Measurements from ENCODE around the gene GSN.

Gene GSN

DNA sequence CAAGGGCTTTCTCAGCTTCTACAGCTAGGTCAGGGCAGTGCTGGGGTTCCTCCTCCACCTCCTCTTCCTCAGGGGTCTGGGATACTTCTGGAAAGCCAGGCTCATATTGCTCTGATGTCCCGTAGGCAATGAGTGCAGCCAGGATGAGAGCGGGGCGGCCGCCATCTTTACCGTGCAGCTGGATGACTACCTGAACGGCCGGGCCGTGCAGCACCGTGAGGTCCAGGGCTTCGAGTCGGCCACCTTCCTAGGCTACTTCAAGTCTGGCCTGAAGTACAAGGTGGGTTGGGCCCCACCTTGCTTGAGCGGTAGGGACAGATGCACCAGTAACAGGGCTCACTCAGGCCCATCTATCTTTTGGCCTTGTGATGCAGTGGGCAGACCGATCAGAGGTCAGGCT lies 34.8 kb downstream of the GSN start:
- peaks cover 9% of the 10 kb centered on the region in 2 donors for H3K4me1 Mint-ChIP-seq (ENCODE audit: low read depth in 2 of 2)
- DNase-seq: no peak
- H3K9me3 Mint-ChIP-seq: no peaks in the 10 kb centered on the region
- peaks cover 5% of the 10 kb centered on the region for H3K36me3 Mint-ChIP-seq (ENCODE audit: insufficient read depth)
- peaks cover 29 to 30% of the 10 kb centered on the region in 2 donors for H3K27me3 Mint-ChIP-seq
- no peak overlapping the region for H3K27ac Mint-ChIP-seq
- no peak for ATAC-seq (replicated peaks)
- no peak overlapping the region for H3K4me3 Mint-ChIP-seq

DNA sequence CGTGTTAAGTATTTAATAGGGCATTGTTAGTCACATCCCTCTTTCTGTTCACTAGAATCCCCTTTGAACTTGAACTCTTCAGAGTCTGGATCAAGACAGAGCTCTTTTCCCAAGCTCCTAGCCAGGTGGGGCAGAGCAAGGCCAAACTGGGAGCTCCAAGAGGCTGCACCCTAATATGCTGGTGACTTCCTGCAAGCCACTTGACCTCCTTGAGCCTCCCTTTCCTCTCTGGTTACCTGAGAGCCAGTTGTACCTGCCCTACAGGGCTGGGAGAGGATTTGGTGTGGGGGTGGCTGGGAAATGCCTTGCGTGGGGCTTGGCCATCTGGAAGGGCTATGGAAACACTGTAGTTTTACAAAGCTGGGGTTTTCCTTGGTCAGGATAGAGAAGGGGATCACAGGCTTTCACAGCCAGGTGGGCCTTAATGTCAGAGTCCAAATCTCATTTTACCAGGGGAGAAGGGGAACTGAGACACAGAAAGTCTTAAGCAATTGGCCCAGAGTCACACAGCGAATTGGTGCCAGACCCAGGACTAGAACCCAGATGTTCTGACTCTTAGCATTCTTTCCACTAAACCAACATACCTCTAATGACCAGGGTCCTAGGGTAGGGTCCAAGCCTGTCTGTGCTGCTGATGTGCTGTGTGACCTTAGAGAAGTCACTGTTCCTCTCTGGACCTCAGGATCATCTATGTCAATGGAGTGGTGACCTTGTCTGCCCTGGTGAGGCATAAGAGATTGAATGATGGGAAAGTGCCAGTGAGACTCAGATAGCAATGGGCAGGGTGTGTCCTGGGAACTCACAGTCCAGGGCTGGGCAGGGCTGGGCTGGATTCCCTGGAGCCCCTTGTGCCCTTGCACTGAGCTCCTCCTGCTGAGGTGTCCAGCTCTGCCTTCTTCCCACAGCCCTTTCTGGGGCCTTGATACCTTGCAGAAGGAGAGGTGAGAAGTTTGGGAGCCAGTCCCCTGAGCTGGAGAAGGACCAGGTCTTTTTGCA lies 35.8 kb downstream of the GSN start:
- Mint-ChIP-seq H3K4me3 (no peak overlapping the region), H3K27ac (no peak overlapping the region), H3K27me3 (peaks cover 19 to 20% of the 10 kb centered on the region in 2 donors), H3K36me3 (ENCODE audit: insufficient read depth) (peaks cover 5% of the 10 kb centered on the region), H3K9me3 (no peaks in the 10 kb centered on the region), H3K4me1 (ENCODE audit: low read depth in 2 of 2) (peaks cover 6 to 8% of the 10 kb centered on the region in 2 donors)
- DNase-seq: no peak
- ATAC-seq (replicated peaks): no peak

DNA sequence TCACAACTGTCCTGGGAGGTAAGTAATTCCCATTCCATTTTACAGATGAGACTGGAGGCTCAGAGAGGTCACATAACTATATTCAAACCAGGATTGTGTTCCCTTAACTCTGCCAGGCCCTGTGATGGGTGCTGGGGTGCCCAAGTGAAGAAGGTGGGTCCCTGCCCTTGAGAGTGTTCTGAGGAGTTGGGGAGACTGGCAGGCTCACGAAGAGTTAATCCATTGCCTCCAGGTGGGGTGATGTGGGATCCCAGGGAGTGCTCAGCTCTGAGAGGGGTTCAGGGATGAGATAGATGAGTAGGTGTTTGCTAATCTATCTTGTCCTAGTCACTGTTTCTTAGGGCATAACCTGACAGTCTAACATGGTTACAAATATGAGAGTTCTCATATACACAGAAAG lies 36.7 kb downstream of the GSN start:
- no peak overlapping the region for H3K27ac Mint-ChIP-seq
- H3K27me3 Mint-ChIP-seq: peaks cover 12 to 14% of the 10 kb centered on the region in 2 donors
- DNase-seq (no peak), ATAC-seq (replicated peaks) (no peak)
- peaks cover 5% of the 10 kb centered on the region for H3K36me3 Mint-ChIP-seq (ENCODE audit: insufficient read depth)
- no peaks in the 10 kb centered on the region for H3K9me3 Mint-ChIP-seq
- H3K4me3 Mint-ChIP-seq: no peak overlapping the region
- peaks cover 4 to 5% of the 10 kb centered on the region in 2 donors for H3K4me1 Mint-ChIP-seq (ENCODE audit: low read depth in 2 of 2)

DNA sequence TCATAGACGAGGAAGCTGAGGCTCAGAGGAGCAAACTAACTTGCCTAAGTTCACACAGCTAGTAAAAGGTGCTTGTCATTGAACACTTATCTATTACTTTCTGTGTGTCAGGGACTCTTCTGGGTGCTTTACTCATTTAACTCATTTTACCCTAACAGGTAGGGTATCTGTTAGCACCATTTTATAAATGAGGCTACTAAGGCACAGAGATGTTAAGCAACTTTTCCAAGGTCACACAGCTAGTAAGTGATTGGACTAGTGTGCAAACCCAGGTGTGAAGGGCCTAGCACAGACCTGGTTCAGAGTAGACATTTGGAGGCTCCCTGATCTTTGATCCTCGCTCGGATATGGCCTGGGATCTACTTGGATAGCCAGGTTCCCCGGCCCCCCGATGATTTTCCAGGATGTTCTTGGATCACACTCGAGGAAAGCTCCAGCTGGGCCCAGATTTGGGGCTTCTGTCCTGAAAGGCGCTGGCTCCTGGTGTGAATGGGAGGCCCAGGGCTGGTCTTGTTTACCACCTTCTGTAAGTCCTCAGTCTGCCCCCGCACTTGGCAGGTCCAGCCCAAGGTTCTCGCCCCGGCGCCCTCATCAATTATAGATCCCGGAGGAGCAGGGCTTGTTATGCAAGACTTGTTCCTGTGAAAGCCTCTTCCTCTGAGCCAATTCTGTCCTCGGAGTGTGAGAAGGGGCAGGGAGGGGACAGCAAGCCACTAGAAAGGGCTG lies 37.5 kb downstream of the GSN start:
- Mint-ChIP-seq H3K4me1 (ENCODE audit: low read depth in 2 of 2) (no peaks in the 10 kb centered on the region), H3K9me3 (no peaks in the 10 kb centered on the region), H3K27me3 (peaks cover 5 to 6% of the 10 kb centered on the region in 2 donors), H3K4me3 (no peak overlapping the region), H3K27ac (no peak overlapping the region), H3K36me3 (ENCODE audit: insufficient read depth) (peaks cover 5% of the 10 kb centered on the region)
- no peak for ATAC-seq (replicated peaks)
- DNase-seq: no peak

DNA sequence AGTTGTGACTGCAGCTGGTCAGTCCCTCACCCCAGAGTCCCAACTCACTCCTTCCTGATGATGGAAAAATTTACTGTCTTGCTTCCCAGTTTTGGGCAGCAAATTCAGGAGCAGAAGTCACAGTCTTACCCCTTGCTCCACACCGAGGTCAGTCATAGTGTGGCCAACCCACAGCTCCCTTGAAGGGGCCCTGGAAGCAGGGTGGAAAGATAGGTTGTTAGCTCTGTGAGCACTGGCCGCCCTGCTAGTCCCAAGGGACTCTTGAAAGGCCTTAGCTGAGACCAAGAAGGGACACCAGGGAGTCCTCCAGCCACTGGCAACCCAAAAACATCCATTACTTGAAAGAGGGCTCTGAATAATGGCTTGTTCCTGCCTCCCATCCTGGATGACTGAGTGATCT lies 40.0 kb downstream of the GSN start:
- no peak for ATAC-seq (replicated peaks)
- Mint-ChIP-seq H3K27ac (no peak overlapping the region), H3K4me3 (no peak overlapping the region)

DNA sequence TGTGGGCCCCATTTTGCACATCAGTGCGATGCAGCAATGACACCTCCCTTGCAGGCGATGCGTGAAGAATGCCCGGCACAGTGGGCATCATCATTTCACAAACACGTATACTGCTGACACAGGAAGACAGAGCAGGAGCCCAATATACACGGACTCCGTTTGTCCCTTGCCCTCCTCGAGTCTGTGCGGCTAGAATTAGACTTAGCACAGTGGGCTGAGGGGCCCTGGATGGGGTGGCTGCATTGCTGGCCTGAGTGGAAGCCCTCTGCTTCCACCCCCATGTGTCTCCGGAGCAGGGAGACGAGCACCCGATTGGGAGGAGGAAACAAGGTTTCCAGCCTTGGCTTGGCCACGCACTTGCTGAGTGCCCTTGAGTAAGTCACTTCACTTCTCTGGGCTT lies 40.8 kb downstream of the GSN start:
- DNase-seq (no peak), ATAC-seq (replicated peaks) (no peak)
- no peaks in the 10 kb centered on the region for H3K9me3 Mint-ChIP-seq
- no peaks in the 10 kb centered on the region for H3K27me3 Mint-ChIP-seq
- no peaks in the 10 kb centered on the region for H3K36me3 Mint-ChIP-seq (ENCODE audit: insufficient read depth)
- H3K4me1 Mint-ChIP-seq (ENCODE audit: low read depth in 2 of 2): no peaks in the 10 kb centered on the region
- no peak overlapping the region for H3K27ac Mint-ChIP-seq
- no peak overlapping the region for H3K4me3 Mint-ChIP-seq

More for the DNA sequence above, 40.0 kb downstream of the GSN start:
- Mint-ChIP-seq H3K4me1 (ENCODE audit: low read depth in 2 of 2) (no peaks in the 10 kb centered on the region), H3K27me3 (no peaks in the 10 kb centered on the region), H3K36me3 (ENCODE audit: insufficient read depth) (no peaks in the 10 kb centered on the region), H3K9me3 (no peaks in the 10 kb centered on the region)
- no peak for DNase-seq

DNA sequence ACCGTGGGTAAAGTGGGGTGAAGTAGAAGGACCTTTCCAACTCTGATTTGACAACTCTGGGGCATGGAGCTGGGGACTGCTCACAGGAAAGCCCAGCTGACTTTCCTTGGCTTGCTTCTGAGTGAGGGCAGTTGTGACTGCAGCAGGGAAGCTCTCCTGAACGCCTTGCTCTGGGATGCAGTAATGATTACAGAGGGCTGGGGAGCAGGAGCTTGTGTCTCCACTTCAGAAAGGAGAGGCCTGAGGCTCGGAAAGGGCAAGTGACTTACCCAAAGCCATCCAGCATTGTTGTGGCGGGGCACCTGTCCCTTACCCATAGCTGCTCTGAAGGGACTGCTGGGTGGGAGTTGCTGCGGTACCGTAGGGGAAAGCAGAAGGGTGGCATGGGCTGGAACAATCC lies 41.2 kb downstream of the GSN start:
- H3K27me3 Mint-ChIP-seq: no peaks in the 10 kb centered on the region

DNA sequence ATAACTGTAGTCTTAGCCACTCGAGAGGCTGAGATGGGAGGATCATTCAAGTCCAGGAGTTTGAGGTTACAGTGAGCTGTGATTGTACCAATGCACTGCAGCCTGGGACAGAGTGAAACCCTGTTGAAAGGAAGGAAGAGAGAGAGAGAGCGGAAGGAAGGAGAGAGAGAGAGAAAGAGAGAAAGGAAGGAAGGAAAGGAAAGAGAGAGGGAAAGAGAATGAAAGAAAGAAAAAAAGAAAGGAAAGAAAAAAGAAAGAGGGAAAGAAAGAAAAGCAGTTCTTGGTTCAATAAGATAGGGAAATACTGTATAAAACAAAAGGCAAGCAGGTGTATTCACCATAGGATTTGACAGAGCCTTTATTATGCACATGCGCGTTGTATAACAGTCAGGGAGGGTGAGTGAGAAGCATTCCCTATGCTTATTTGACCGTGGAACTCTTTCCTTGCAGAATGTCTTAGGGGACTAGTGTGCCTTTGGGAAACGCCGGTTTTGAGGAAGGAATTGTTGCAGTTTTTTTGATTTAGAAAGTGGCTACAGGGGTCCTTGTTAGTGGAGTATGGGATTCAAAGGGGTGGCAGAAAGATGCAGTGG lies 42.0 kb downstream of the GSN start:
- Mint-ChIP-seq H3K4me3 (no peak overlapping the region), H3K4me1 (ENCODE audit: low read depth in 2 of 2) (no peaks in the 10 kb centered on the region), H3K27ac (peak overlapping the region in 1 of 2 donors; percentile 26), H3K27me3 (no peaks in the 10 kb centered on the region), H3K36me3 (ENCODE audit: insufficient read depth) (no peaks in the 10 kb centered on the region), H3K9me3 (no peaks in the 10 kb centered on the region)
- no peak for DNase-seq
- no peak for ATAC-seq (replicated peaks)

More for the DNA sequence above, 41.2 kb downstream of the GSN start:
- H3K9me3 Mint-ChIP-seq: no peaks in the 10 kb centered on the region
- H3K27ac Mint-ChIP-seq: peak overlapping the region in 1 of 2 donors; percentile 26
- ATAC-seq (replicated peaks): no peak
- DNase-seq: no peak
- no peak overlapping the region for H3K4me3 Mint-ChIP-seq
- no peaks in the 10 kb centered on the region for H3K36me3 Mint-ChIP-seq (ENCODE audit: insufficient read depth)
- no peaks in the 10 kb centered on the region for H3K4me1 Mint-ChIP-seq (ENCODE audit: low read depth in 2 of 2)

DNA sequence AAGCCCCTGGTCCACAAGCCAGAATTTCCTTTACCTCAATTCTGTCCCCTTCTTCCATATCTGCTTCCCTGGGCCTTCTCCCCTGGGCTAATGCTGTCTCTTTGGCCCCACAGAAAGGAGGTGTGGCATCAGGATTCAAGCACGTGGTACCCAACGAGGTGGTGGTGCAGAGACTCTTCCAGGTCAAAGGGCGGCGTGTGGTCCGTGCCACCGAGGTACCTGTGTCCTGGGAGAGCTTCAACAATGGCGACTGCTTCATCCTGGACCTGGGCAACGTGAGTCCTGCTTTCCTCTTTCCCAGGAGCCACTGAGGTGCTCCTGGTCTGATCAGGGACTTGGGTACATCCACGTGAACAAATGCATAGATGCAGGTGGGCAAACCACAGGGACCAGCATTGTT lies 42.6 kb downstream of the GSN start:
- Mint-ChIP-seq H3K9me3 (no peaks in the 10 kb centered on the region), H3K36me3 (ENCODE audit: insufficient read depth) (no peaks in the 10 kb centered on the region), H3K27me3 (no peaks in the 10 kb centered on the region), H3K4me3 (no peak overlapping the region), H3K4me1 (ENCODE audit: low read depth in 2 of 2) (no peaks in the 10 kb centered on the region), H3K27ac (no peak overlapping the region)
- ATAC-seq (replicated peaks): no peak
- no peak for DNase-seq

DNA sequence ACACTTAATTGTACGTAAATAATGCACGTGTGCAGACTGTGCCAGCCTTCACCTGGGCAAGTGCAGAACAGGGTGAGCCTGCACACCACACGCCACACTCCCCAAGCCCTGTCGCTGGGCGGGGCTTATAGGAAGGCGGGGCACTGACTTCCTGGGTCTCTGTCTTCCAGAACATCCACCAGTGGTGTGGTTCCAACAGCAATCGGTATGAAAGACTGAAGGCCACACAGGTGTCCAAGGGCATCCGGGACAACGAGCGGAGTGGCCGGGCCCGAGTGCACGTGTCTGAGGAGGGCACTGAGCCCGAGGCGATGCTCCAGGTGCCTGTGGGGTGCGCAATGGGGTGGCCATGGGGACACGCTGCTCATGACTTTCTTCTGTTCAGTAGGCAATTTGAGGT lies 44.2 kb downstream of the GSN start:
- H3K27ac Mint-ChIP-seq: no peak overlapping the region
- no peaks in the 10 kb centered on the region for H3K4me1 Mint-ChIP-seq (ENCODE audit: low read depth in 2 of 2)
- H3K36me3 Mint-ChIP-seq (ENCODE audit: insufficient read depth): peaks cover 4% of the 10 kb centered on the region
- no peaks in the 10 kb centered on the region for H3K9me3 Mint-ChIP-seq
- H3K27me3 Mint-ChIP-seq: no peaks in the 10 kb centered on the region
- no peak overlapping the region for H3K4me3 Mint-ChIP-seq
- DNase-seq (no peak), ATAC-seq (replicated peaks) (no peak)

DNA sequence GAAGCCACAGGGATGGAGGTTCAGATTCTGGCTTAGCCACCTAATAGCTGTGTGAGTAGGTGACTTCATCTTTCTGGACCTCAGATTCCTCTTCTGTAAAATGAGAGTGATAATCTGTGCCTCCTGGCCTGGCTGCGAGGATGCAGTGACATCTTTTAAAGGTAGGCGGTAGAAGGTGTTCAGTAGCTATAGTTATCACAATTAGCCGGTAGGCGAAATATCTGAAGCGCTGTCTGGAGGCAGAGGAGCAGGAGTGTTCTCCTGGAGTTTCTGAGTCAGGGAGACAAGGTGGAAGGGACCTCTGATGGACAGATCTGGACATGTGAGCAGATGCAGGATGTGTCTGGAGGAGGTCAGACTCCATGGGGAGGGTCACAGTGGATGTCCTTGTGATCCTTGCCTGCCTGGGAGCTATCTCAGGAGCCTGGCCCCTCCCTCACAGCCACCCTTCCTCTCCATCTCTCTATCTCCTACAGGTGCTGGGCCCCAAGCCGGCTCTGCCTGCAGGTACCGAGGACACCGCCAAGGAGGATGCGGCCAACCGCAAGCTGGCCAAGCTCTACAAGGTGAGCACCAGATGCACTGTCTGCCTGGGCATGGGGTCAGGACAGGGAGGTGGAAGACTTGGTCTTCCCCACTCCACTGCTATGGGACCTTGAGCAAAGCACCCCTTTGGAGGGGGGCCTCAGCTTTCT lies 45.6 kb downstream of the GSN start:
- H3K4me3 Mint-ChIP-seq: no peak overlapping the region
- no peak overlapping the region for H3K27ac Mint-ChIP-seq
- H3K9me3 Mint-ChIP-seq: no peaks in the 10 kb centered on the region
- no peaks in the 10 kb centered on the region for H3K27me3 Mint-ChIP-seq
- H3K36me3 Mint-ChIP-seq (ENCODE audit: insufficient read depth): peaks cover 5% of the 10 kb centered on the region
- ATAC-seq (replicated peaks) (no peak), DNase-seq (no peak)
- H3K4me1 Mint-ChIP-seq (ENCODE audit: low read depth in 2 of 2): no peaks in the 10 kb centered on the region

DNA sequence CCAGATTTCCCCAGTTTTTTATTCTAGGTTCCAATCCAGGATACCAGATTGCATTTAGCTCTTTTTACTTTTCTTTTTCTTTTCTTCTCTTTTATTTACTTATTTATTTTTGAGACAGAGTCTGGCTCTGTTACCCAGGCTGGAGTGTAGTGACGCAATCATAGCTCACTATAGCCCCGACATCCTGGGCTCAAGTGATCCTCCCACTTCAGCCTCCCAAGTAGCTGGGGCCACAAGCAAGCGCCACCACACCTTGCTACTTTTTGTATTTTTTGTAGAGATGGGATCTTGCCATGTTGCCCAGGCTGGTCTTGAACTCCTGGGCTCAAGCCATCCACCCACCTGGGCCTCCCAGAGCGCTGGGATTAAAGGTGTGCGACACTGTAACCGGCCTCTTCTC lies 48.4 kb downstream of the GSN start:
- no peak for ATAC-seq (replicated peaks)
- no peak overlapping the region for H3K4me3 Mint-ChIP-seq
- no peak for DNase-seq
- peaks cover 12% of the 10 kb centered on the region in 2 donors for H3K4me1 Mint-ChIP-seq (ENCODE audit: low read depth in 2 of 2)
- H3K27ac Mint-ChIP-seq: no peak overlapping the region
- no peaks in the 10 kb centered on the region for H3K27me3 Mint-ChIP-seq
- peaks cover 9% of the 10 kb centered on the region for H3K36me3 Mint-ChIP-seq (ENCODE audit: insufficient read depth)
- no peaks in the 10 kb centered on the region for H3K9me3 Mint-ChIP-seq

DNA sequence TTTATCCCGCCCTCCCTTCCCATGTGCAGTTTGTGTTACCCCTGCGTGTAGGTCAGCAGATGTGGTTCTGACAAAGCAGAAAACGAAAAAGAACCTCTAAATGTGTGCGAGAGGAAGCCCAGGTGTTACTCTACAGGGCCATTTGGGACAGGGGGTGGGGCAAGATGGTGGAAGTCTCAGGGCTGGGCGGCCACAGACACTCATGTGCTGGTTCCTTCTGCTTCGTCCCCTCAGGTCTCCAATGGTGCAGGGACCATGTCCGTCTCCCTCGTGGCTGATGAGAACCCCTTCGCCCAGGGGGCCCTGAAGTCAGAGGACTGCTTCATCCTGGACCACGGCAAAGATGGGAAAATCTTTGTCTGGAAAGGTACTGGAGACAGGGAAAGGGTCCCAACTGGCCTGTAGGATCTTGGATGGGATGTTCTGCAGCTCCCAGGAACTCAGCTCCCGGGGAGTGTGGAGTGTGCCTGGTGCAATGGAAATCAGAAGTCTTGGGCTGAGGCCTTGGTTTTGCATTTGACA lies 49.0 kb downstream of the GSN start:
- peaks cover 12 to 14% of the 10 kb centered on the region in 2 donors for H3K4me1 Mint-ChIP-seq (ENCODE audit: low read depth in 2 of 2)
- no peak overlapping the region for H3K27ac Mint-ChIP-seq
- no peaks in the 10 kb centered on the region for H3K27me3 Mint-ChIP-seq
- H3K9me3 Mint-ChIP-seq: no peaks in the 10 kb centered on the region
- H3K36me3 Mint-ChIP-seq (ENCODE audit: insufficient read depth): peaks cover 9% of the 10 kb centered on the region
- DNase-seq (no peak), ATAC-seq (replicated peaks) (no peak)
- H3K4me3 Mint-ChIP-seq: no peak overlapping the region
